ENCODE measurements around the gene CPNE5.

CPNE5 gene

DNA sequence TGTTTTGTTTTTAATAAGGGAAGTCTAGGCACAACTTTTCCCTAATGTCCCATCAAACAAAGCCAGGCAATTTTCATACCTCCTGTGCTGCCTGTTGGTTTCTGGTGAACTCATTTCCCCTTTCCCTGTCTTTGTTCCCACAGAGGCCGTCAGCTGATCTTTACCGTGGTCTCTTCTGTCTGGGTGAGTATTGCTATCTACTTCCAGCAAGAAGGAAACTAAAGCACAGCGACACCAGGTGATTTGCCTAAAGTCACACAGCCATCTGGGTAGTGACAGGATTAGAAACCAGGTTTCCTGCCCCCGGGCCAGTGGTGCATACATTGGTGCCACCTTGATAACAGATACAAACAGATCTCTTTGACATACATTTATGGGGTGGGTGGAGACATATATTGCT, 82.0 kb downstream of the CPNE5 start:
- DNase-seq: no peak

DNA sequence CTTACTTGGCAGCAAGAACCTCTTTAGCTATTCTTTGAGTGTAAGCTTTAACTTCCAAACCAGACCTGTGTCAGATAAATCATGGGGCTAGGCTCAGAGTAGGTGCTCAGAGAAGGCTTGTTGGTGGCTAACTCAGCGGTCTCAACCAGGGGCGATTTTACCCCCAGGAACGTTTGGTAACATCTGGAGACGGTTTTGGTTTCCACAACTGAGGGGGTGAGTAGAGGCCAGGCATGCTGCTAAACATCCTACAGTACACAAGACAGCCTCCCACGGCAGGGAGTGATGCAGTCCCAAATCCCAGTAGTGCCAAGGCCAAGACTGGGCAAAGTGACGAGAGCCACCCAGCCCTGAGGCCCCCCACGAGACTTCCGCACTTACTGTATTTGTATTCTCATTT, 82.5 kb downstream of the CPNE5 start:
- in situ Hi-C loops (cut with HindIII; ENCODE audit: low pct_ligation_motif_present, low pct_unique_long_range_greater_than_20kb, low sequenced_read_pairs): no loop called here
- no peak for DNase-seq

More for the DNA sequence above, 82.0 kb downstream of the CPNE5 start:
- in situ Hi-C loops (cut with HindIII; ENCODE audit: low pct_ligation_motif_present, low pct_unique_long_range_greater_than_20kb, low sequenced_read_pairs): no loop called here

DNA sequence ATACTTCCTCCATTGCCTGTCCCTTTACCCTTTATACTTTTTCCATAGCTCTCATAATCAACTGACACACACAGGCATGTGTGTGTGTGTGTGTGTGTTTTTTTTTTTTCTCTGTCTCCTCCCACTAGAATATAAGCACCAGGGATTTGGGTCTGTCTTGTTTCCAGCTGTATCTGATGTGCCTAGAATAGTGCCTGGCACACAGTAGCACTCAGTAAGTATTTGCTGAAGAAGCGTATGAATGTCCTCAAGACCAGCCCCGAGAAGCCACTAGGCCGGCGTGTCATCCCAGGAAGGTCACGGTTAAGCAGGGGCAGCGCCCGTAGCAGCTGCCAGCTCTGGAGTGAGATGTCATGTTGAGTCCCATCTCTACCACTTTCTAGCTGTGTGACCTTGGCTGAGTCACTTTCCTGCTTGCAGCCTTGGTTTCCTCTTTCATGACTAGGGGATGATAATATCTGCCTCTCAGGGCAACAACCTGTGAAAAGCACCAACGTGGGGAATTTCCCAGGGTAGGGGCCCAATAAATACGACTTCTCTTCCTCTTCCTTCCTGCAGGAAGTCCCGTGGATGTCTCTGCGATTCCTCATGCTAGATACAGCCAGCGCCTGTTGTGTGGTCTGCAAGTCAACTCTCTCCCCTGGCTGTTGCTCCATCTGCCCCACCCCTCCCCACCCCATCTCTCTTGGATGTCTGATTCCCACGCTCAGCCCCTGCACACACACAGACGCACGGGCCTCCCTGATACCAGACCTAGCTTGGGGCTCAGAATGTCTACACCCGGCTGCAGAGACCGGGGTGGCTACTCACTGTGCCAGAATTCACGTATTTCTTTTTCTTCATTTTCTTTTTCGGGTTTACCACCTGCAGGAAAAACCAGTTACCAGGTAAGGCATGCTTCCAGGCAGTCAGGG, 83.6 kb downstream of the CPNE5 start:
- no peak for DNase-seq
- in situ Hi-C loops (cut with HindIII; ENCODE audit: low pct_ligation_motif_present, low pct_unique_long_range_greater_than_20kb, low sequenced_read_pairs): no loop called here

DNA sequence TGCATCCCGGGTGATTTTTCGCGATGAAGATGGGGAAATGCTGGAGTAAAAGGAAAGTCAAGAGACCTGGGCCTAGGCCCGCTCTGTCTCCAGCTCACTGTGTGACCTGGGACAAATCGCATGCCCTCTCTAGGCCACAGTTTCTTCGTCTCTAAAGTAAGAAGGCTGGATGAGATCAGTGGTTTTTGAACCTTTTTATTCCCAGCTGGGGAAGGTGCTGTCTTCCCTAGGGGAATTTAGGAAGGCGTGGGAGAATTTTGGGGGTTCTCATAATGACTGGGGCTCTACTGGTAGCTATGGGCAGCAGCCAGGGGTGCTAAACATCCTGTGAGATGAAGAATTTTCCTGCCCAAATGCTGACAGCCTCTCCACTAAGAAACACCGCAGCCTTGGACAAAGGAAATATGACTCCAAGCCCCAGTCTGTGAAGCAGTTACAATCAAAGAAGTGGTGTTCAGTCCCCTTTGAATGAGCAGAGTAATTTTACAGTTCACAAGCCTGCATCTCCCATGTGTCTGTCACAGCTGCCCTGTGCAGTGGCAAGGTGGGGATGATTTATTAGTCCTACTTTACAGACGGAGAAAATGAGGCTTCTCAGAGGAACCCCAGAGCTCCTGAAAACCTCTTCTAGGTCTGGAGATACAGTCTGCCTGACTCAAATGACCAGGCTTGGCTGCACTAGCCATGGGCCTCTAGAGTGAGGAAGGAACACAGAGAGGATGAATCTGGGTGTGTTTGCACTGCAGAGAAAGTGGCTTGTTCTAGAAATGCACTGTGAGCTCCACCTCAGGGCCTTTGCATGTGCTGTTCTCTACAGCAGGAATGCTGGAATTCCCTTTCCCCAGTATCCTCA, 84.4 kb downstream of the CPNE5 start:
- in situ Hi-C loops (cut with HindIII; ENCODE audit: low pct_ligation_motif_present, low pct_unique_long_range_greater_than_20kb, low sequenced_read_pairs): no loop called here
- no peak for DNase-seq

DNA sequence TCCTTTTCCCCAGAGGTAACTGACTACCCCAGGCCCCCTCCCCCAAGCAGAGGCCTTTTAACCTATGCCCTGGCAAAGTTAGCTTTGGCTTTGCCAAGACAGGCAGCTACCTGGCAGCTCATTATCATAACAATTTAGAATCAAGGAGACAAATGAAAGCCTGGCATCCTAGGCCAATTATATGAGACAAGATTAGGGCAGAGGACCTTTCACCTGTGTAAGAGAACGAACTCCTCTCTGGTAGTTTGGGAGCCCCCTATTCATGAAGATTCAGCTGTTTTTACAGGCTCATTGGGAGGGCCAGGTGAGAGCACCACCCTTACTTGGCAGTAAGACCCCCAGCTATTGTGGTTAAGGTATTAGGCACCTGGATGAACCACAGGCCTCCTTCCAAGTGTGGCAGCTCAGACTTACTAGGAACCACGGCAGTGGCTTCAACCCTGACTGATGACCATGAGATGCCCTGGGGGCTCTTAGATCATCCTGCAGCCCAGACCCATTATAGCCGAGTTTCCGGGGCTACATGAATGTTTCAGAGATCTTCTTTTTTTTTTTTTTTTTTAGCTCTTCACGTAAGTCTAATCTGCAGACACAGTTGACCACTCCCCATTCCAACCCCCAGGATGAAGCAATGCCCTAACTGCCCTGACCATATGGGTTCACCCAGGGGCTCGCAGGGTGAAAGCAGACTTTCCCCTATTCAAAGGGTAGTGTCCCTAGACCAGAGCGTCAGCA, 85.4 kb downstream of the CPNE5 start:
- in situ Hi-C loops (cut with HindIII; ENCODE audit: low pct_ligation_motif_present, low pct_unique_long_range_greater_than_20kb, low sequenced_read_pairs): no loop called here
- no peak for DNase-seq

DNA sequence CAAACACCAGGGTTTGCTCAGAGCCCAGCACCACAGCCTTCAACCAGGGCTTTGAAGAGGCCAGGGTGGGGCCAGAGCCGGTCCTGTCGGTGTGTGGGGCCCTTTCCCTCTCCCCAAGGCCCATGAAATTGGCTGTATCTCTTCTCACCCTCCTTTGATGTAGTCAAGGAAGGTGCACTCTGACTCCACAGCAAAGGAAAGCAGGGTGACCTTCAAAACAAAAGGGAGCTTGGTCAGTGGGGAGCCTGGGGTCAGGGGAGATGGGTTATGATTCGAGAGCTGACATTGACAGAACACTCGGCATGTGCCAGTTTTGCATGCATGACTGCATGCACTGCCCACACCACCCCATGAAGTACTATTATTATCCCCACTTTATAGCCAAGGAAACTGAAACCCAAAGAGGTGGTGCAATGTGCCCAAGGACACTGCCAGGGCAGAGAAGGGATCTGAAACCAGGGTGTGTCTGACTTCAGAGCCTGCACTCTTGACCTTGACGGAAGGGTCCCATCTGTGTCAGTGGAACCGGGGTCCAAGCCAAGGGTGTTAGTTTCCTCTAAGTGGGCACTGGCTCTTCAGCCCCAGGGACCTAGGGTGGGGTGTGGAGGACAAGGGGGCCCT, 86.2 kb downstream of the CPNE5 start:
- in situ Hi-C loops (cut with HindIII; ENCODE audit: low pct_ligation_motif_present, low pct_unique_long_range_greater_than_20kb, low sequenced_read_pairs): no loop called here
- no peak for DNase-seq

DNA sequence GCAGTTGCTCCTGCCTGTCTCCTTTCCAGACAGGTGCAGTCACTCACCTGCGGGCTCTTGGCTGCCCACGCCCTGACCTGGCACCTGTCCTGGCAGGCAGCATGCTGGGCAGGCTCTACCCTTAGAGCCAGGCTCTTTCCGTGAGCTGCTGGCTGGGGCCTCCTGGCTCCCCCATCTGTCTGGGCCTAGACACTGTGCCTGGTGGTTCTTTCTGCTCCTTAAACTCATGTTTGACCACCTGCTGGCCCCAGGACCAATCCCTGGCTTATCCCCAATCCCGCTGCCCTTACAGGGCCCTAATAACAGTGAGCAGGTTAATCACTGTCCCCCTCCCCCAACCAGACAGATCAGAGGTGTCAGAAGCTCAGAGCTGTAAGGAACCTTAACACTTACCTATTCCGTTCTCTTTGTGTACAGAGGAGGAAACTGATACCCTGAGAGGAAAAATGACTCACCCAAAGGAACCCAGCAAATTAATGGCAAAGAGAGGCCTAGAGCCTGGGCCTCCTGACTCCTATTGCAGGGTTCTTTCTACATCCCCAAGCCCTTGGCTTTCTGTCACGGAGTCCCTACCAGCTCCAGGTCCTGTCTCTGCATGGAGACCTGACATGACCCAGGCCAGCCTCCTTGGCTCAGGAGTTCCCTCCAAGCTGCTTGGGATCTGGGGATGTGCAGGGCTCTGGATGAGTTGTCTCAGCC, 86.9 kb downstream of the CPNE5 start:
- DNase-seq: no peak
- in situ Hi-C loops (cut with HindIII; ENCODE audit: low pct_ligation_motif_present, low pct_unique_long_range_greater_than_20kb, low sequenced_read_pairs): no loop called here

DNA sequence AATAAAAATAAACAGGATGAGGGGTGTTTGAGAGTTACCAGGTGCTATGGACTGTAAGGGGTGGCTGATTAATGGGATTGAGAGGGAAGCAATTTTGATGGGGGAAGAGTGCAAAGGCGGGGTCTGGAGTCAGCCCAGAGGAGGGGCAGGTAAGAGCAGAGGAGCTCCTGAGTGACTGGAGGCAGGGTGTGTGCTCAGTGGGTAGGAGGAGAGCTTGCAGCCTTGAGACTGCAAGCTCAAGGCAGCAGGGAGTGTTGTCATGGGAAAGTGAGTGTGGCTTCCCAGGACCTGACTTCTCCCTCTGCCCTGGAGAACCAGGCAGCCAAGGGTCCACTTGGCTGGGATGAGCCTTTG, 87.4 kb downstream of the CPNE5 start:
- in situ Hi-C loops (cut with HindIII; ENCODE audit: low pct_ligation_motif_present, low pct_unique_long_range_greater_than_20kb, low sequenced_read_pairs): no loop called here

DNA sequence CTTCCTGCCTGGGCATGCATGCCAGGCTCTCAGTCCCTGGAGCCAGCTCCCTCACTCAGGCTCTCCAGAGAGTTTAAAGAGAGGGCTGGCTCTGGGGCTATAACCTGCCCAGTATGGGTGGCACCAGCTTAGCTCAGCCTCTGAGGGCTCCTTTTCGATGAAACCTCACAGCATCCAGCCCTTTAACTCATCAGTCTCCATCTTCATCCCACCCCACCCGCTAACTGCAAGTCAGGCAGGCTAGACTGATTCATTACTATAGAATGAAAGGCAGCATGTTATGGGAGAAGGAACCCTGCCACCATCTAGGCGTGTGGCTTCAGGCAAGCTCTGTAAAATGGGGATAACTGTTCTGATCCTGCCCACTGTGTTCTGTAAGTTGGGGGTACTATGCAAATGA, 88.2 kb downstream of the CPNE5 start:
- in situ Hi-C loops (cut with HindIII; ENCODE audit: low pct_ligation_motif_present, low pct_unique_long_range_greater_than_20kb, low sequenced_read_pairs): no loop called here
- DNase-seq: no peak

More for the DNA sequence above, 87.4 kb downstream of the CPNE5 start:
- no peak for DNase-seq

DNA sequence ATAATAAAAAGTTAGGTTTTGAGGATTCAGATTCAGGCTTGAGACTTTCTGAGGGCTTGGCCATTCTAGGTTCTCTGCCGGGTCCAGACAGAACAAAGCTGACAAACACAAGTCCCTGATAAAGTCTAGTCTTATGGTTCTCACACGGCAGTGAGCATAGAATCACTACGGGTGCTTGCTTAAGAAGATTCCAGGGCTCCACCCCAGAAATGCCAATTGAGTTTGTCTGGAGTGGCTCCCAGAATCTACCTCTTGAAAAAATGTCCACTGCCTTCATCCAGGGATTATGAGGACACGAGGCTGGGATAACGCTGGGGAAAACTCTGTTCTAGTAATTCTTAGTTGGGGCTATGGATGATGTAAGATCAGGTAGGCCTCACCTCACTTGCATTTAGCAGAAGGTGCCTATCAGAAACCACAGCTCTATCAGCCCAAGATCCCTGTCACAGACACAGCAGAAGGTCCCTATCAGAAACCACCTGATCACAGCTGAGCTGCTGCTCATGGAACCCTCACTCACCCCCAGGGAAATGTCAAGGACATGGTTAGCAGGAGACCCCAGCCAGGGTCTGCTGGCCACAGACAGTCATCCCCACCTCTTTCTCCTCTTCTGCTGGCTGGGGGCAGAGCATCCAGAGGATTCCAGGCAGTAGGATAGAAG, 89.3 kb downstream of the CPNE5 start:
- in situ Hi-C loops (cut with HindIII; ENCODE audit: low pct_ligation_motif_present, low pct_unique_long_range_greater_than_20kb, low sequenced_read_pairs): no loop called here
- no peak for DNase-seq

DNA sequence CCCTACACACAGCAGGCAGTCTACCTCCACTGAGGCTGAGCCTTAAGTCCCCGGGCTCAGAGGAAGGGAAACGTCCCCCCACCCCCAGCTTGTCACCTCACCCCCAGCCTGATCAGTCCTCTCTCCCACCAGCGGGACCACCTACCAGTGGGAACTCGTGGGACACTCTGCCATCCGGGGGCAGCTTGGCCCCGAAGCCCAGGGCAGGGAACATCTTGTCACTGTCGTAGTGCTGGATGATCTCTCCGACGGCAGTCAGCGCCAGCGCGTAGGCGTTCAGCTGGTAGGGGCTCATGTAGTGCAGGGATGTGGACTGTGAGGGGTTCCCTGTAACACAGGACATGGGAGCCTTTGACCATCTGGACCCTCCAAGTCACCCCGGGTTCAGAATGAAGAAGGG, 93.0 kb downstream of the CPNE5 start:
- in situ Hi-C loops (cut with HindIII; ENCODE audit: low pct_ligation_motif_present, low pct_unique_long_range_greater_than_20kb, low sequenced_read_pairs): no loop called here
- no peak for DNase-seq

DNA sequence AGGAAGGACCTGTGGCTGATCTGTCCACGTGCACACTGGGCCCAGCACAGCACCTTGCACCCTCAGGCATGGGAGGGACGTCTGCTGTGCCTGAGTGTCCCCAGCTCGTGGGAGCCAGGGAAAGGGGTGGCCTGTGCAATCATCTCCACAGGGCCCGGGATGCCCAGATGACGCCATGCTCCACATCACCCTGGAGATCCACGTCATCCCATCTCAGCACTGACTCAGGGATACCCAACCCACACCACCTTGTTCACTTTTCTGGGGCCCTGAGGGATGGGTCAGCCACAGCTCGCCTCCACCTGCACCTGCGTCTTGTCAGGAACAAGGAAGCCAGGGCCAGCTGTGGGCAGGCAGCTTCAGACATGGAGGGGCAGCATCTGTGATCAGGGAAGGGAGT, 93.4 kb downstream of the CPNE5 start:
- in situ Hi-C loops (cut with HindIII; ENCODE audit: low pct_ligation_motif_present, low pct_unique_long_range_greater_than_20kb, low sequenced_read_pairs): no loop called here
- DNase-seq: no peak

DNA sequence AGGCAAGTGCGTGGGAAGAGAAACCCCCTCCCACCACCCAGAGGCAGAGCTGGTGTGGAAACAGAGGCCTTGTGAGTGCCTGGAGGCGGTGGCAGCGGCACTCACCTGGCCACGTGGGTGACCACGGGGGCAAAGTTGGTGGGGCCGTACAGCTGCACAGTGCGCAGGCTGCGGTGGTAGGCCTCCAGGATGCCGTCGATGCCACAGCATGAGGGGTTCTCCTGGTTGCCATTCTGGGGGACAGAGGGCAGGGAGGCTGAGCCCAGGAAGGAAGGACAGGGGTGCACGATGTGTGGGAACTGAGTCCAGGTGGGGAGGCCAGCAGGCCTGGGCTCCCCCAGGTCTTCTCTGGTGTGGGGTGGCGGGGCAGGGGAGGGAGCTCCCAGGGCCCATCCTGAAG, 94.0 kb downstream of the CPNE5 start:
- in situ Hi-C loops (cut with HindIII; ENCODE audit: low pct_ligation_motif_present, low pct_unique_long_range_greater_than_20kb, low sequenced_read_pairs): no loop called here
- DNase-seq: no peak

DNA sequence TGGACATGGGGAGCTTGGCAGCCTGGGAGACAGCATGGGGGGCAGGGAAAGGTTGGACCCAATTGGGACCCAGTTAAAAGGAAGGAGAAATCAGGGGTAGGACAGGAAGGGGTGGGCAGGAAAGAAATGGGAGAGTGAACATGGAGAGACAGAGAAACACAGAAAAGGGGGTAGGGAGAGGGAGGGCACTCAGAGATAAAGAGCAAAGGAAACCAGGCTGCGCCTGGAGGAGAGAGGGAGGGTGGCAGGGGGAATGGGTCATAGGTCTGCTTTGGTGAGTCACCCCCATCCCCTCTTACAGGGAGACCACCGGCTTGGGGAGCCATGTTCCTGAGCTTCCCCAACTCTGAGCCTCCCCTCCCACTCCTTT, 95.0 kb downstream of the CPNE5 start:
- in situ Hi-C loops (cut with HindIII; ENCODE audit: low pct_ligation_motif_present, low pct_unique_long_range_greater_than_20kb, low sequenced_read_pairs): no loop called here
- no peak for DNase-seq

DNA sequence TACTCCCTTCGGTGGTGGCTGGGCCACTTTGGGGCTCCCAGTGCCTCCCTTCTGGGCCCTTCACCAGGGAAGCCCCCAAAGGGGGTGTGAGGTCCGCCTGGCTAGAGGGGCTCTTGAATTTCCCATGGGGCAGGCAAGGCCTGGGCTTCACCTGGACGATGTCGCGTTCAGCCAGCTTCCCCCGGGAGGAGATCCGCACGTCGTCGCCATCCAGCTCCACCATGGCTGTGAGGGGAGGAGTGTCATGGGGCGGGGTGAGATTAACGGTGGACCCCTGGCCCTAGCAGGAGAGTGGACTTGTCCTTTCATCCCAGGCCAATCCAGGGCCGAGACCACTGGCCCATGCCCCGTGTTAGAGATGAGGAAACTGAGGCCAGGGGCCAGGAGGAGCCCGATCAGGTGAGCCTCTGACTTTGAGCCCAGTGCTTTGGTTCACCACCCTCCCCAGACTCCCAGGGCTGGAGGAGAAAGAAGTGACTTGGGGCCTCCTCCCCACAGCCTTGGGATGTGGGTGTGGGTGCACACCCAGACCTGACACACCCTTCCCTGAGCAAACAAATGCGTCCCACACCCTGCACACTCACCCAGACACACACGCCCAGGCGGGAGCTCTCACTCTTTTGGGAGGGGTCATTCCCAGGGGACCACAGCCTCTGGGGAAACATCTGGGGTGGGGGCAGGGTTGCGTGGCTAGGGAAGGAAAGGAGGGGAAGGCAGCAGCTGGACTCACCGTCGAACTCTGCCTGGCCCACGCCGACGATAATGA, 95.5 kb downstream of the CPNE5 start:
- in situ Hi-C loops (cut with HindIII; ENCODE audit: low pct_ligation_motif_present, low pct_unique_long_range_greater_than_20kb, low sequenced_read_pairs): no loop called here
- DNase-seq: no peak

DNA sequence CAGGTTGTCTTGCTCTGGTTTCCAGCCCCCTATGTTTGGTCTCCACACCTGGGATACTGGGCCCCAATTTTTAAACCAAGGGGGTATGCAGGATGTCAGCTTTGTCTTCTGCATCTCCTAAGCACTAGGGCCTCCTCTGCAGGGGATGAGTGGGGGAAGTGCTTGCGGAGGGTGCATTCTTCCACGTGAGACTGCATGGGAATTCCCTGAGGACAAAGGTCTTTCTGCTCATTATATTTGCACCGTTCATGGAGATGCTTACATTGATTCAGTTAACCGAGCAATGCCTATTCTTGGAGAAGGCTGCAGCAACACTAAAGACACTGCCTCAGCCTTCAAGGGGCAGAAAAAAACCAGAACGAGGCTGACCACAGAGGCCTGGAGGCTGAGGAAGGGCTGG, 96.2 kb downstream of the CPNE5 start:
- in situ Hi-C loops (cut with HindIII; ENCODE audit: low pct_ligation_motif_present, low pct_unique_long_range_greater_than_20kb, low sequenced_read_pairs): no loop called here
- DNase-seq: no peak

DNA sequence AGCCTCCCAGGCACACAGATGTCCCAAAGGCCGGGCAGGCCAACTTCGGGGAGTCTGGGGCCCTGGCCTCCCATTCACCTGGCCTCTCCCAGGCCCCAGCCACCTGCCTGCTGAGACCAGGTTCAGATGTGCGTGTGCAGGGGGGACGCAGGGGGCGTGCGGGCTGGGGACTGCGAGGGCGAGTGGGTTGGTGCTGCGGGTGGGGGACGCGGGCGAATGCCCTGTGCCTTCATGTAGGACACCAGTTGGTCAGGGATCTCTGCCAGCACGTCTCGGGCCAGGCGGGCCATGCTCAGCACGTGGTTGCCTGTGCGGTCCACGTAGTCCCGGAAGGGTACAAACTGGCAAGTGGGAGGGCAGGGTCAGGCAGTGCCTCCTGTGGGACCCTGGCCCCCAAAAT, 97.1 kb downstream of the CPNE5 start:
- in situ Hi-C loops (cut with HindIII; ENCODE audit: low pct_ligation_motif_present, low pct_unique_long_range_greater_than_20kb, low sequenced_read_pairs): no loop called here

More for the DNA sequence above, 97.1 kb downstream of the CPNE5 start:
- no peak for DNase-seq
